Measurements from ENCODE around the gene RARA.

GRCh38 chr17:40293363-40293762 is 15.6 kb upstream of the RARA start:
- TF ChIP-seq ATF2 (tag by site-specific recombination; IDR thresholded peaks at IDR 0.05; ENCODE audit: low read depth) (no peak), PBX3 (CRISPR knock-in tag; IDR thresholded peaks at IDR 0.05) (no peak), ZNF704 (tag by site-specific recombination; IDR thresholded peaks at IDR 0.05) (no peak), CTCF (tag by site-specific recombination; IDR thresholded peaks at IDR 0.05) (no peak), ZNF24 (tag by site-specific recombination; IDR thresholded peaks at IDR 0.05) (no peak), YY1 (tag by site-specific recombination; IDR thresholded peaks at IDR 0.05) (no peak), ZNF621 (tag by site-specific recombination; IDR thresholded peaks at IDR 0.05) (no peak), ZNF391 (tag by site-specific recombination; IDR thresholded peaks at IDR 0.05; ENCODE audit: borderline replicate concordance, low read depth) (no peak), ZNF114 (tag by site-specific recombination; IDR thresholded peaks at IDR 0.05) (no peak), ZNF473 (tag by site-specific recombination; IDR thresholded peaks at IDR 0.05) (no peak), REPIN1 (tag by site-specific recombination; IDR thresholded peaks at IDR 0.05; ENCODE audit: low read depth) (no peak), ZBTB1 (tag by site-specific recombination; IDR thresholded peaks at IDR 0.05) (no peak), ZNF169 (tag by site-specific recombination; IDR thresholded peaks at IDR 0.05) (no peak)
